ENCODE measurements around the gene AGMO. TPM values are rescaled to one million over a fixed set of nuclear protein-coding genes. Genes with fewer than 3 reads are reported as not detected.

Gene AGMO
- polyA plus RNA-seq, 1 donor from 2014 or later = not detected

GRCh38 chr7:15546272-15546792 is 15.5 kb downstream of the AGMO start:
- Histone ChIP-seq H3K27me3 (ENCODE audit: insufficient read depth, low read depth, low read length) (no peaks in the 10 kb centered on the region), H3K9me3 (ENCODE audit: low read length) (no peaks in the 10 kb centered on the region), H3K9me2 (ENCODE audit: insufficient read depth, low read length) (no peaks in the 10 kb centered on the region), H3K79me2 (replicated peaks; ENCODE audit: insufficient read depth, low read length) (no peaks in the 10 kb centered on the region), H4K20me1 (ENCODE audit: insufficient read depth) (no peaks in the 10 kb centered on the region), H3F3A (ENCODE audit: insufficient read depth, low read length, poor library complexity, severe bottlenecking) (no peaks in the 10 kb centered on the region), H3K36me3 (ENCODE audit: insufficient read depth, low read length) (no peaks in the 10 kb centered on the region), H2AFZ (ENCODE audit: low read depth, low read length) (no peak overlapping the region), H3K27ac (ENCODE audit: low read length) (no peak overlapping the region), H3K4me2 (ENCODE audit: low read length) (no peak overlapping the region), H3K4me3 (ENCODE audit: low read length) (no peak overlapping the region), H3K9ac (ENCODE audit: low read length) (no peak overlapping the region)
- TF ChIP-seq MXI1 (conservative IDR thresholded peaks at IDR 0.05; ENCODE audit: poor library complexity, severe bottlenecking) = no peak
- TF ChIP-seq POLR2AphosphoS5 (IDR thresholded peaks at IDR 0.05) = no peak
- TF ChIP-seq RAD21 (conservative IDR thresholded peaks at IDR 0.05) = no peak
- TF ChIP-seq SMC3 (conservative IDR thresholded peaks at IDR 0.05; ENCODE audit: poor library complexity) = no peak
- no peak for TF ChIP-seq CTCF (IDR thresholded peaks at IDR 0.05; ENCODE audit: poor library complexity, severe bottlenecking)
- TF ChIP-seq TAF1 (IDR thresholded peaks at IDR 0.05; ENCODE audit: low read depth) = no peak
- TF ChIP-seq REST (IDR thresholded peaks at IDR 0.05; ENCODE audit: borderline replicate concordance) = no peak
- no peak for TF ChIP-seq EP300 (conservative IDR thresholded peaks at IDR 0.05; ENCODE audit: poor library complexity, severe bottlenecking)
- no peak for TF ChIP-seq EZH2 (IDR thresholded peaks at IDR 0.05; ENCODE audit: borderline replicate concordance, insufficient read depth, low read length, poor library complexity, severe bottlenecking)

- Histone ChIP-seq H3K79me2 (replicated peaks; ENCODE audit: insufficient read depth, low read length) (no peaks in the 10 kb centered on the region), H3K4me2 (ENCODE audit: low read length) (no peak overlapping the region), H3K4me3 (ENCODE audit: low read length) (no peak overlapping the region), H3K36me3 (ENCODE audit: insufficient read depth, low read length) (no peaks in the 10 kb centered on the region), H3K9ac (ENCODE audit: low read length) (no peak overlapping the region), H3K27ac (ENCODE audit: low read length) (no peak overlapping the region), H3K27me3 (ENCODE audit: insufficient read depth, low read depth, low read length) (no peaks in the 10 kb centered on the region), H3F3A (ENCODE audit: insufficient read depth, low read length, poor library complexity, severe bottlenecking) (no peaks in the 10 kb centered on the region), H3K9me3 (ENCODE audit: low read length) (peaks cover 4% of the 10 kb centered on the region), H2AFZ (ENCODE audit: low read depth, low read length) (no peak overlapping the region), H3K9me2 (ENCODE audit: insufficient read depth, low read length) (no peaks in the 10 kb centered on the region), H4K20me1 (ENCODE audit: insufficient read depth) (no peaks in the 10 kb centered on the region)
- TF ChIP-seq SMC3 (conservative IDR thresholded peaks at IDR 0.05; ENCODE audit: poor library complexity) (no peak), CTCF (IDR thresholded peaks at IDR 0.05; ENCODE audit: poor library complexity, severe bottlenecking) (no peak), MXI1 (conservative IDR thresholded peaks at IDR 0.05; ENCODE audit: poor library complexity, severe bottlenecking) (no peak), EZH2 (IDR thresholded peaks at IDR 0.05; ENCODE audit: borderline replicate concordance, insufficient read depth, low read length, poor library complexity, severe bottlenecking) (no peak), EP300 (conservative IDR thresholded peaks at IDR 0.05; ENCODE audit: poor library complexity, severe bottlenecking) (no peak), REST (IDR thresholded peaks at IDR 0.05; ENCODE audit: borderline replicate concordance) (no peak), RAD21 (conservative IDR thresholded peaks at IDR 0.05) (no peak), POLR2AphosphoS5 (IDR thresholded peaks at IDR 0.05) (no peak), TAF1 (IDR thresholded peaks at IDR 0.05; ENCODE audit: low read depth) (no peak)
These were observed 17.8 kb downstream of the AGMO start for GRCh38 chr7:15544050-15544449.

Data from neural cell (in vitro differentiated cells).